ENCODE data around the gene SLCO4A1.

SLCO4A1 gene

DNA sequence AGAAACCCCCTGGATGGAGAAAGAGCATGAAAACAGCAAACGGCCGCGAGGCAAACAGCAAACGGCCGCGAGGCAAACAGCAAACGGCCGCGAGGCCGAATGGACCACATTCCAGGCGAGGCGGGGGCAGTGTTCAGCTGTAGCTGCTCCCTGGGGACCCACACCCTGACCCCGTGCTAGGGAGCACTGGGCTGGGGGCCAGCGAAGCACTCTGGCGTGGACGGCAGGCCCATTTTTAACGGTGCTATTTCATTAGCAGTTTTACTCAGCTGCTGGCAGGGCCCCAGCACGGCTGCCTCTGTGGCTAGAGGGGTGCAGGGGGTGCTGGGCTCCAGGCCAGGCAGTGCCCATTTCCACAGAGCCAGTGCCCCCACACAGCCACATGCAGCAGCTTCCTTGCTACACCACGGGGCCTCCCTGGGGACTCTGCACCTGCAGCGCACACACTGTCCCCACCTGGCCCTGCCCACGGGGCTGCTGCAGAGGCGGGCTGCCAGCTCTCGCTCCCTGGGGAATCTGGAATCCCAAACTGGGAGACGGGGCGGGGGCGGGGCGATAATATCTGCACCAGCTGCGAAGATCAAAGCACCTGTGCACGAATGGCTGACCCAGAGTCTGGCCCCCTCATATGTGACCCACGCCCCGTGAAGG lies 35.6 kb upstream of the SLCO4A1 start:
- DNase-seq, result no peak

GRCh38 chr20:62607366-62608217 lies 34.7 kb upstream of the SLCO4A1 start:
- no peak for DNase-seq

DNA sequence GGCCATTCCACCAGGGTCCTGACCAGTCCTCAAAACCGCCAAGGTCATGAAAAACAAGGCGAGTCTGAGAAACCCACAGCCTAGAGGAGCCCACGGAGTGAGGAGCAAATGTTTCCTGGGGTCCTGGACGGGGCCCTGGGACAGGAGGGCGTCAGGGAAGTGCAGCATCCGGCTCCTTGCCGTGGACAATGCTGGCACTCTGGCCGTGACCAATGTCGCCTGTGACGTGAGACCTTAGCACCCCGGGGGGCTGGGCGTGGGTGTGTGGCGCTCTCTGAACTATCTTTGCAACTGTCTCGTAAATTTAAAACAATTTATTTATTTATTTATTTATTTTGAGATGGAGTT lies 34.1 kb upstream of the SLCO4A1 start:
- no peak for DNase-seq

GRCh38 chr20:62609279-62609720 lies 33.0 kb upstream of the SLCO4A1 start:
- no peak for DNase-seq

- DNase-seq, result no peak
Observed at GRCh38 chr20:62609811-62610757, 32.2 kb upstream of the SLCO4A1 start.

GRCh38 chr20:62611012-62611411 lies 31.3 kb upstream of the SLCO4A1 start:
- DNase-seq, result no peak

GRCh38 chr20:62611819-62612218 lies 30.5 kb upstream of the SLCO4A1 start:
- no peak for DNase-seq

DNA sequence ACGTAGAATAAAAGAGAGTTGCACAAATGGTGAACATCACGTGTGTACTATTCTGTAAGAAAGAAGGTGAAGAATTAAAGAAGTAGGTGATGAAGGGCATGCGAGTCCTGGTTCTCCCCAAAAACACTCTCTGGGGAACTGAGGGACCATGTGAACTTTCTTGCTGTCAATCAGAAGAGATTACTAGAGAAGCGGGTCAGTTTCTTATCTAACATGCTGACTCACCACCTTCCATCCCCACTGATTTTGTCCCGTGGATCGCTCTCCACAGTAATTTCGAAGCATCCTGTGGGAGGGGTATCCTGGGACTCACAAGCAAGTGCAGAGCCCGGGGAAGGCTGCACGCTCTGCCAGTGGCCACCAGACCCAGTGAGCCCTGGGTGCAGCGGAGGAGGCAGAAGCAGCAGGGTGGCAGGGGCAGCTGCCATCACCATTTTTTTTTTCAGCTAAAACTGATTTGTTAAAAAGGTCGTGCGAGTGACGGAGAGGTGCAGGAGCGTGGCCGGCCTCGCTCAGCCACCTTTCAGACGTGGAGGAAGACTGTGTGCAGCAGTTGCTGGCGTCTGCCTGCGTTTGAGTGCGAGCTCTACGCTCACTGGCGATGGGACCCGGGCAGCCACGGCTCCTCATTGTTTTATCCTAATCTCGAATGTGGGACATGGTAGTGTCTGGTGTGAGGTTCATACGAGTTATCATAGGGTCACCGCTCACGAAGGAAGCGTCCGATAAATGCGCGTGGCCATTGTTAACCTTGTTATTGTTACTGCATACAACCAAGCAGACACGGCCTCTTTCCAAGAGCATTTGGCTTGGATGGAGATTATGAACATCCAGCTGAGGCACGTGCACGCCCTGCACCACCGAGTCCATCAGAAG lies 28.0 kb upstream of the SLCO4A1 start:
- no peak for DNase-seq

- no peak for DNase-seq
Observed at GRCh38 chr20:62614961-62615680, 27.2 kb upstream of the SLCO4A1 start.

- no peak for DNase-seq
Observed at GRCh38 chr20:62615750-62616251, 26.5 kb upstream of the SLCO4A1 start.

DNA sequence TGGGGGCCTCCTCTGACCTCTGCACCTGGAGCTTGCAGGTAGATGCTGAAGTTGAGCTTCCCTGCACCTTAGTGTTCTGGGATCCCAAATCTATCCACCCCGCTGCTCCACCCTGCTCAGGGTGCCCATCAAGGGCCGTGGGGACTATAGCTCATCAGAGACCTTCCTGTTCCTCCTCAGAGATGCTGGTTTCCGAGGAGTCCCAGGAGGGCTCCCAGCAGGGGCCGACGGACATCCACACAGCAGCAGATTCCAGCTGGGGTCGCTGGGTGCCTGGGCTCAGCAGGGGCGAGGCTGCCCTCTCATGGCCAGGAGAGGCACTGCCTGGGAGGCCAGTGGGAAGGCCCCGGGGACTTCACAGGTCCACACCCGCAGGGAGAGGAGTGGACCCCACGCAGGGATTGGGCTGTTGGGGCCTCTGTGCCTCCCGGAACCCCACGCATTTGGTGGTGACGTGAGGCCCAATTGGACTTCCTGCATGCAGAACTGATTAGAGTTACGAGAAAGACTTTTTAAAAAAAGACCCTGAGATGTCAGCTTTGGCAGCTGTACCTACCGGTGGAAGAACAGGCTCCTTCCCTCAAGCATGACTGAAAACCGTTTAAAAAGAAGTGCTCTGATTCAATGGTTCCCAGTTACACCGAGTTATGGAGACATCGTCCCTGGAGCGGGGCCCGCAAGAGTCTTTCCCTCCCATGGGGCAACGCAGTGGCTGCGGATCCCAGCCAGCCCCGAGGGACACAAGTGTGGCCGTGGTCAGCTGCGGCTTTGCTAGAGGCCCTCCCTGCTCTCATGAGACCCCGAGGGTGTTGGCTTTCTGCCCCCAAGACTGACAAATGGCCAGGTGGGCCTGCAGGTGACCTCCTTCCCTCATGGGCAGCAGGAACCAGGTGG lies 25.3 kb upstream of the SLCO4A1 start:
- DNase-seq, result no peak

GRCh38 chr20:62617711-62618483 lies 24.4 kb upstream of the SLCO4A1 start:
- no peak for DNase-seq

DNA sequence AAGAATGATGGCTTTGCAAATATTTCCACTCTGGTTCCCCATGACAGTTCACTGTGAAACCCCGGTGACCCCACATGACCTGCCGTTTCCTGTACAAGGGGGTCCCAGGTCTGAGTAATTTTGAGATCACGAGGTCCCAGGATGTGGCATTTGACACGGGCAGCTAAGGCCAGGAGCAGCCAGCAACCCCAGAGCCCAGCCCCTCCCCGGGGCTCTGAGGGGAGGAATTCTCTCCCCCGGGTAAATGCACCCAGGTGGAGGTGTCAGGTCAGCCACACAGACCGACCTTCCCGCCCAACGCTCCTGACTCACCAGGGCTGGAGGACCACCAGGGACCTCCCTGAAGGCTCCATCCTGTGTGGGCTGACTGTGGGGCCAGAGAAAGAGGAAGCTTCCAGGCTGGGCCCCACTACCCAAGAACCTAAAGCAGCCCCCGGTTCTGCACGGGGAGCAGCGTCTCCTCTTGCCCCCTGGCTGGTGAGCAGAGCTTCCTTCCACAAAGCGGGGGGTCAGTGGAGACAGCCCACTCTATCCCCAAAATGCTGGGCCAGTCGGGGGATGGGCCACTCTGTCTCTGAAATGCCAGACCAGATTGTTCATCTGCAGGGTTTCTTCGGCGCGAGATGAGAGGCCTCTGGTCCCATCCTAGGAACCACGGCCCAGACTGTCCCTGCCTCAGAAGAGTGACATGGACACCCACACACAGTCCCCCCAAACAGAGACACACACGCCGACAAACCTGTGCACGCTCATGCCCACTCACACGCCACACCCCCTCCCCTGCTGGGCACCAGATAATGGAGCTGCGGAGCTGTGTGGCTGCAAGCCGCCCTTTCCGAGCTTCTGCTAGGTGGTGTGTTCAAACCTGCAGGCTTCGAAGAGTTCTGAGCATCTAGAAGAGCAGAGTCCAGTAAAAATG lies 23.4 kb upstream of the SLCO4A1 start:
- no peak for DNase-seq

DNA sequence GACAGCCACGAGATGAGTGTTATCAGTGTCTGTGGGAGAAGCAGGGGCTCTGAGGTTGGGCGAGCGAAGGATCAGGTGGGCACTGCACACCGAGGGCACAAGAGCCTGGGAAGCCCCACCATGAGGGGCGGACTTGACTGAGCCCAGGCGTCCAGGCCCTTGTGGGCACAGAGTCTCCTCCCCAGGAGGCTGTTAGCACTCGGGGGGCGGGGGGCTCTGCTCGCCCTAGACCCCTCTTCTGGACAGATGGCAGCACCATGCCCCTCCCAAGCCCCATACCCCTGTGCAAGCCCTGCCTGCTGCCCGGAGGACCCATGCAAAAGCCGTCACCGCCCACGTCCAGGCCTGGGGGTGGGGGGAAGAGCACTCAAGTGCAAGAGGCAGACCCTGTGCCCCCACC lies 21.7 kb upstream of the SLCO4A1 start:
- DNase-seq, result no peak

GRCh38 chr20:62621251-62622110 lies 20.8 kb upstream of the SLCO4A1 start:
- no peak for DNase-seq

- DNase-seq, result no peak
Observed at GRCh38 chr20:62622178-62622876, 20.0 kb upstream of the SLCO4A1 start.
